NCI-H774 (cell line): ENCODE measurements around the gene RPL7A.
A peak's percentile ranks its signal among the peaks of the same experiment; 100 is the strongest.
"Not testable (repeated sequence)": the region's sequence is repeated elsewhere in the genome, so short reads cannot be mapped to it uniquely, and the experiment has no call there.

Experiments used
- DNase-seq: peaks from one replicate; lab custom pipeline; 2025; lab: John Stamatoyannopoulos, UW

Gene RPL7A

DNA sequence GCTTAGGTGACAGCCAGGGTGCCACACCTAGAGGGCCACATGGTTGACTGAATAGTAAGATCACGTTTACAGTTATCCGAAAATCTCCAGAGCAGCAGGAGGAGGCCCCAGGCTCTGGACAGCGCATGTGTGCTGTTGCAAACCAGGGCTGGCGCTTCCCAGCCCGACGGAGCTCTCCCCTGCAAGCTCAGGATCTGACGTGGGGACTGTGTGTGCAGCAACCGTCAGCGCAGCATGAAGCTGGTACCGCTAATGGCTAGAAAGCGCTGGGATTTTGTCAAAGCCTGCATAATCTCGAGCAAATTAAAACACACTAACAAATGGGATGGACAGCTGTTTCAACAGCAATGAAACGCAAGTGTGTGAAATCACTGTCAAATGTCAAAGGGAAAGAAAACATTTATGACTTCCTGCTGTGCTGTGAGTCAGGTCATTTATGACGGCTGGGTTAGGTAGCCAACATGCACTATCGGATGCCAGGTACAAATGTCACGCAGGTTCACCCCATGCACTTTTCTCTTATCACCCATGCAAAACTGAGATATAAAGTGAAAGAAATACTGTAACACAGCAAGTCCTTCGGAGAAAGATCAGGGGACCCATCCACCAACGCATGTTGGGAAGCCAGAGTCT is 20.3 kb downstream of the RPL7A start:
- DNase-seq = peak; percentile 90

DNA sequence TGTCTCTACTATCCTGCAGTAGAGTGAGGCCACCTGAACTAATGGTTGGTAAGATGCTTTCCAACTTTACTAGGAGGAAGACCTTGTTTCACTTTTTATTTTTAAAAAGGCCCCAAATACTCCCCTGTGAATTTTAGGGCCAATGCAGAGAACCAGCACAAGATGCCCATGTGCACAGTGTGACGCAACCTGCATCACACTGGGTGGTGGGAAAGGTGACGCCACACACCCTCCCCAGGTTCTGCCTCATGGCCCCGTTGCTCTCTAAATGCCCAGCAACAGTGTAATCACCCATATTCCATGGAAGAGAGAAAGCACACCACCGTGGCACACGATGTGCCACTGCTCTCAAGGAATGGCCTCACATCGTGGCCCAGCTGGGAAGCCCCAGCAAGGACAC is 21.4 kb downstream of the RPL7A start:
- DNase-seq = no peak

DNA sequence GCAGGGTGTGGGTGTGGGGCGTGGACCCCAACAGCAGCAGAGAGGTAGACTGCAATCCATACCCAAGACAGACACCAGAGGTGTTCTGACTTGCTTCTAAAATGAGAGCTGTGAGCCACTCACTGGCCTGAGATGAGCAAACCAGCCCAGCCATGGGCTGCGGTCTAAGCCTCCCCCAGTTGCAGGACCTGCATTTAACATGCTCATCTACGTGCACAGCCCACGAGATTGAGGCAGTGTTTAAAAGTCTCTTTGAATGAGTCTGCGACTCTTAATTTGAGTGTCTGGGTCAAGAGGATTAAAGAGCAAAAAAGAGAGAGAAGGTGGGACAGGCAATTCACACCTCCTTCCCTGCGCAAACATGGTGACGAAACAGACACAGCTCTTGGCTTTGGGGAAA is 21.9 kb downstream of the RPL7A start:
- no peak for DNase-seq

DNA sequence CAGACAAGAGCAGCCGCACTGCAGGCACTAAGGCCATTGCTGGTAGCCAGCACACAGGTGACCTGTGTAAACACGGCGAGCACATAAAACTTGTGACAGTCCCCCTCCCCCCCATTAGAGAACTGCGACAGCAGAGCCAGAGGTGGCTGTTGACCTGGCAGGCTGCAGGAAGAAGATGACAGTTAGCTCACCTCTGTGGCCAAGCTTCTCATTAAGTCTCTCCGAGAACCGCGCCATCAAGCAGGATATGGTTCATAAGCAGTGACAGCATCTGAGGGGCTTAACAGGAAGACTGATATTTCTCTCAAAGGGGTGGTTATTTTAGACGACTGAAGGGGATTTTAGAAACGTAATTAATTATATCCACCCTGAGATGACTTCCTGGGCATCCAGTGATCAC is 22.7 kb downstream of the RPL7A start:
- DNase-seq = no peak

DNA sequence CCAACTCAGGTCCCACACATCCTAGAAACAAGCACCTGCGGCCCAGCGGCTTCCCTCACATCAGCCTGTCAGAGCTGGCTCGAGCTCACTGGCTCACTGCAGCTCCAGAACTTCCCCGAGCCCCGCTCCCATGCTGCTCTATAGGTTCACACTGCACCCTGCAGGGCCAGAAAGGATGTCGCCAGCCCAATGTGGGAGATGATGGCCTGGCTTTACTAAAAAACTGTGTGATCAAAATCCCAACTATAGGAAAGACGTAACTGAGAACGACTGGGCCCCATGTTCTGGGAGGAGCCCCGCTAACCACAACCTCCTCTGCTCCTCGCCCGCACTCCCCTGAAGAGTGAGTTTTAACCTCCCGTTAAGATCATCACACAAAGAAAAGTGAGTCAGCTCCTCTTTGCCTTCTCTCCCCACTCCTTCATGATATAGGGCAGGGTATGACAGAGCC is 23.3 kb downstream of the RPL7A start:
- no peak for DNase-seq

DNA sequence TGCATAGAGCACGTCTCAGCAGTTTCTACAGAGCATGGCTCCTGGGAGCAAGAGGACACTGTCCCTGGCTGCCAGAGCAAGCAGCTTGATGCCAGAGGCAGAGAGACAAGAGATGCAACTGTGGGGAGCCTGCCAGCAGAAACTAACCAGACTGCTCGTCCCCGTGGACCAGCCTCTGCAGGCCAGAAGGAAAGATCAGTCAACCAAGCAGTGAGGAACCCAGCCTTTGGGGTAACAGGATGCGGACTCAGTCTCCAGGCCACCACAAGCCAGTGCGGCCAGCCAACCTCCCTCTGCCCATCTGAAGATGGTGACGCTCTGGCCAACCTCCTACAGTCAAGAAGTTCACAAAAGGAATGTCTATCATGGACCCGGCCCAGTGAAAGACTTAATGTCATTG is 24.1 kb downstream of the RPL7A start:
- no peak for DNase-seq

DNA sequence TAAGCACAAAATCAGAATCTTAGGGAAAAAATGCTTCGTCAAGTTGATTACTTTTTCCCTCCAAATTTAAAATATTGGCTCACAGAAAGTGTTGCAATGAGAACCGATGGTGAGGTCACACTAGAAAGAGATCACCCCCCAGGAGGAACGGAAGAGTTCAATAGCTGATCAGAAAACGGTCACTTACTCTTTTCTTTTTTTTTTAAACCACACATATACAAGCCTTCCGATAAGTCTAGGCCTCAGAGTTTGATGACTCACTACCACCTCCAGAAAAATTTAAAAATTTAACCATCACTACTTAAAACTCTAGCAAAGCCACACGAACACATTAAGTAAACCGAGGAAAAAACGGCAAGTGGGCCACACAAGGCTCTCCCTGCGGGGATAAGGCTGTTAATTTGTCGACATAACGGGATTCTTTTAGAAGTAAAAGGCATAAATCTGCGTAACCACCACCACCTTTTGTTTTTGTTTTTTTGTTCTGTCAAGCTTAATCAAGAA is 26.6 kb downstream of the RPL7A start:
- DNase-seq = no peak

DNA sequence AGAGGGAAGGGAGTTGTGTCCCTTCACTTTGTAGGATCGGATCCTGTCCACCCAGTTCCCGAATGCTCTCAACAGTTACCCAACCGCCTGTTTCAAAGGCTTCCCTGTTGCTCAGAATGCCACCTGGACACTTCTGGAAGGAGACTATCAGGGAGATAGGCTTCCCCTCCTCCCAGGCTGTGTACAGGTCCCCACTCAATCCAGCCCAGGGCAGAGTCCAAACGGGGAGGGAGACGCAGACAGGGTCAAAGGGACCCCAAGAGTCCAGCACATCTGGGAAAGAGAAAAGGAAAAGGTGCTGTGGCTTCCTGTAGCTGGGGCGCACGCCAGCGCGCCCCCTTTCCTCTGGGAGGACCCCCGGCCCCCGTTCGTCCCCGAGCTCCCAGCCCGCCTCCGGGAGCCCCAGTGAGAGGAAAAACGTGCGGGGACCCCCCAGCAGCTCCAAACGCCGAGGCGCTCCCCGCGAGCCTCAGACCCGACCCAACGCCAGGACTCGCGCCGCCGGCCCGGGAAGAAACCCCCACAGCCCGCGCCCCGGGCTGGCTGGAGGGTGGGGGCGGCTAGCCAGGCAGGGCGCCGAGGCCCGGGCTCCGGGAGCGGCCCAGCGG is 27.2 kb downstream of the RPL7A start:
- DNase-seq = no peak

DNA sequence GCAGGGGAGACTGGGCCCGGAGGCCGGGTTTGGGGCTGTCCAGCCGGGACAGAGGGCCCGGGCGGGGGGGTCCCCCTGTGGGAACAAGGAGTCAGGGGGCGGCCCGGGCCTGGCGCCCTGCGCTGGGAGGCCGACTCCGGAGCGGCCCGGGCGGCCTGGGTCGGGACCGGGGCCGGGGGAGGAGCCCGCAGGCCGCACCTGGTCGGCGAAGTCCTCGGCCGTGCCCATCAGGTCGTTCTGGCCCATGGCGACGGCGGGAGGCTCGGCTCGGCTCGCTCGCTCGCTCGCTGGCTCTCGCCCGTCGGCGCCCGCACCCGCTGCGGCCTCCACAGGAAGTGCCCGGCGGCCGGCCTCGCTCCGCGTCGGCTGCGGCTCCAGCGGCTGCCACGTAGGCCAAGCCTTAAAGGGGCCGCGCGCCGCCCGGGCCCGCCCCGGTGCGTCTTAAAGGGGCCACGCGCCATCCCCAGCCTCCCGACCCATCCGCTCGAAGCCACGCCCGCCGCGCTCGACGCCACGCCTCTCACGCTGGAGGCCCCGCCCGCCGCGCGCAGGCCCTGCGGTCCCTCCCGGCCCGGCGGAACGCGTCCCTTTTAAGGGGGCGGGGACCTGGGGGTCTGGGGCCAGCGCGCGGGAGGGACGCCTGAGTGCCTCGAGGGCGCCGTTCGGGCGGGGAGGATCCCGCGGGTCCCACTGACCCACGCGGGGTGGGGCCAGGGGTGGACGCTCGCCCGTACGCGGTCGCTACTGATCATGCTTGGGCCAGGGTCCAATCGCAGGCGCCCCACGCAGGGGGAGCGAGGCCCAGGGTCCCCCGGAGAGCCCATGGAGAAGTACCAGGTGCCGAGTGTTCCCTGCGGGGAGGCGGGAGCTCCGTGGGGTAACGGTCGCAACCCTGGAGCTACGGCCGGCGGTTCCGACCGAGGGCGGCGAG is 28.0 kb downstream of the RPL7A start, which contains the start of the genes STKLD1 and SURF4:
TSS of gene STKLD1 (plus strand) at position 643 of the 931 bp plus-strand sequence. CDS start at position 751, 108 bp downstream.
TSS of gene SURF4 (minus strand) at position 337 of the 931 bp plus-strand sequence. CDS start at position 246, 91 bp downstream.
- peak; percentile 98 for DNase-seq

DNA sequence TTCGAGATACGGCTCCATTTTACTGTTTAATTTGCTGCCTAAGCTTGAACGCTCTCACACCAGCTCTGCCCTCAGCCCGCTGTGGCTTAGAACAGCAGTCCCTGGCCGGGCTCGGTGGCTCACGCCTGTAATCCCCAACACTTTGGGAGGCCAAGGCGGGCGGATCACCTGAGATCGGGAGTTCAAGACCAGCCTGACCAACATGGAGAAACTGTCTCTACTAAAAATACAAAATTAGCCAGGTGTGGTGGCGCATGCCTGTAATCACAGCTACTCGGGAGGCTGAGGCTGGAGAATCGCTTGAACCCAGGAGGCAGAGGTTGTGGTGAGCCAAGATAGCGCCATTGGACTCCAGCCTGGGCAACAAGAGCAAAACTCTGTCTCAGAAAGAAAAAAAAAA is 29.3 kb downstream of the RPL7A start:
- DNase-seq = not testable (repeated sequence)

DNA sequence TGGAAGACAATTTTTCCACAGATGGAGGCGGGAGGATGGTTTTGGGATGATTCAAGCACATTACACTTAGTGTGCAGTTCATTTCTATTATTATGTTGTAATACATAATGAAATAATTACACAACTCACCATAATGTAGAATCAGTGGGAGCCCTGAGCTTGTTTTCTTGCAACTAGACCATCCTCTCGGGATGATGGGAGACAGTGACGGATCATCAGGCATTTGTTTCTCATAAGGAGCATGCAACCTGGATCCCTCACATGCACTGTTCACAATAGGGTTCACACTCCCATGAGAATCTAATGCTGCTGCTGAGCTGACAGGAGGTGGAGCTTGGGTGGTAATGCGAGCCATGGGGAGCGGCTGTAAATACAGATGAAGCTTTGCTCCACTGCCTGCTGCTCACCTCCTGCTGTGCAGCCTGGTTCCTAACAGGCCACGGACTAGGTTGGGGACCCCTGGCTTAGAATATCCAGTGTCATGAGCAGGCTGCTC is 29.8 kb downstream of the RPL7A start:
- DNase-seq = no peak

DNA sequence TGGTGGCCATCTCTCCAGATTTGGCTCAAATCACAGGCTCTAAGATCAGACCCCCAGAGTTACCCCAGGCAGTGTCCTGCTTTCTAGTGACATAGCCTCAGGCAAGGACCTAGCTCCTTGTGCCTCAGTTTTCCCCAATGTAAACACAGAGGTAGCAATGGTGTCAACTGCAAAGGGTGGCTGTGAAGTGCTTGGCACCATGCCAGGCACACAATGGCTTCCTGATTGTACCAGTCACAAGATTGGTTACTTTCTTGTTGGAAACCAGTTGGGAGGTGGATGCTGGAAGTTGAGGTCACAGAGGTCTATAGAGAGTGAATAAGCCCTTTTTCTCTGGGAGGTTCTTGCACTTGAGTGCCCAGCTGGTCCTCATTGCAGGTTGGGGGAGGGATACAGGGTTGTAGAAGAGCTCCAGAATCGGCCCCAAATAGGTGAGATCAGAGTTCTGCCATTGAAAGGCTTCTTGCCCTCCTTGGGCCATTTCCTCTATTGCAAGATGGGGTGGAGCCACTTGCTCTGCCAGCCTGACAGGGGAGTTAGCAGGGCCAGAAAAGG is 30.5 kb downstream of the RPL7A start:
- peak; percentile 15 for DNase-seq

DNA sequence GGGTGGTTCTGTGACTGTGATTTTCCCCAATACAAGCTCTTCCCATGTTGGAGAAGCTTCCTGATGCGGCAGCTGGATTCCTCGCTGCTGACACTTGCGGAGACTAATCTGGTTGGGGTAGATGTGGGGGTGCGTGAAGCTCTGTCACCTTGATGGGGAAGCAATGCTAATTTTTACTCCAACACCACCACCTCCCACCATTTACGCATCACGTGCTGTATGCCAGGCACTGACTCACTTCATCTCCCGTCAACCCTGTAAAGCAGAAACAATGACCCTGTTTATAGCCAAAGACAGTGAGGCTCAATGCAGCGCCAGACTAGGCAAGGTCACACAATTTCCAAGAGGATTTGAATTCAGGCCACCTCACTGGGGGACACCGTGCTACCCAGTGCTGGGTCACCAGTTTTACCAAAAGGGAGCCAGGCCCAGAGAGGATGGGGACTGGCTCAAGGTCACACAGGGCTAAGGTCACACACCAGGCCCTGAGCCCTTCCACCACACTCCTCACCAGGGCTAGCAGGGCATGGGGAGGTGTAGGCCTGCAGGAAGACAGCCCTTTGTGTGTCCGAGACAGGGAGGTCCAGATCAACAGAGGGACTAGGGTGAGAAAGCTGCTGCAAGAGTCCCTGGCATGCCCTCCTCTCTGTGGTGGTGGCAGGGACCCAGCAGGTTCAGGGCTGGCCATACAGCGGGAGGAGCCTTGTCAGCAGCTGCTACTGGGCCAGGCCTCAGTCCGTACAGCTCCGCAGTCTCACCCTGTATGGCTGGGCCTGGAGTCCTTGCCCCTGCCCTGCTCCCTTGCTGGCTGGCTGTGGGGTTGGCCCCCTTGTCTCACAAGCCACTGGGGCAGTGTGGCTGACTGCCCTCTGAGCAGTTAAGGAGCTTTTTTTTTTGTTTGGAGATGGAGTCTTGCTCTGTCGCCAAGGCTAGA is 31.4 kb downstream of the RPL7A start:
- no peak for DNase-seq

DNA sequence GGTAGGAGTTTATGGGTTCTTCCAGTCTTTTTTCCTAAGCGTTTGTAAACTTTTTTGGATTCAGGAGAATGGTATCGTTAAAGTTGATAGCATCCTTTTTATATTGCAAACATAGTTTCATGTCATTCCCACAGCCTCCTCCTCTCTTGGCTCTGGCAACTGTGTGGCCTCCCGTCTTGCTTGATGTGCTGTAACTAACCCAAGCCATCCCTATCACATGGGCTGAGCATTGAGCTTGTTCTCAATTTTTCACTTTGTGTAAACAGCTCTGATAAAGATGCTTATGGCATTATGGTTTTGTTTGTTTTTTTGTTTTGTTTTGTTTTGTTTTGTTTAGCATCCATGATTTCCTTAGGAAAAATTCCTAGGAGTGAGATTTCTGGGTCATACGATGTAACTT is 32.7 kb downstream of the RPL7A start:
- DNase-seq = no peak

DNA sequence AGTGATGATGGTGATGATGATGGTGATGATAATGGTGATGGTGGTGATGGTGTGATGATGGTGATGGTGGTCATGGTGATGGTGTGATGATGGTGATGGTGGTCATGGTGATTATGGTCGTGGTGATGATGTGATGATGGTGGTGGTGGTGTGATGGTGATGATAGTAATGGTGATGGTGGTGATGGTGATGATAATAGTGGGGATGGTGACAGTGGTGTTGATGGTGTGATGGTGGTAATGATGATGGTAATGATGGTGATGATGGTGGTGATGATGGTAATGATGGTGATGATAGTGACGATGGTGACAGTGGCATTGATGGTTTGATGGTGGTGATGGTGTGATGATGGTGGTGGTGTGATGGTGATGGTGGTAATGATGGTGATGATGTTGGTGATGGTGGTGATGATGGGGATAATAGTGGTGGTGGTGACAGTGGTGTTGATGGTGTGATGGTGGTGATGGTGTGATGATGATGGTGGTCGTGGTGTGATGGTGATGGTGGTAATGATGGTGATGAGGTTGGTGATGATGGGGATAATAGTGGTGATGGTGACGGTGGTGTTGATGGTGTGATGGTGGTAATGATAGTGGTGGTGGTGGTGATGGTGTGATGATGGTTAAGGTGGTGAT is 34.6 kb downstream of the RPL7A start:
- DNase-seq = no peak

DNA sequence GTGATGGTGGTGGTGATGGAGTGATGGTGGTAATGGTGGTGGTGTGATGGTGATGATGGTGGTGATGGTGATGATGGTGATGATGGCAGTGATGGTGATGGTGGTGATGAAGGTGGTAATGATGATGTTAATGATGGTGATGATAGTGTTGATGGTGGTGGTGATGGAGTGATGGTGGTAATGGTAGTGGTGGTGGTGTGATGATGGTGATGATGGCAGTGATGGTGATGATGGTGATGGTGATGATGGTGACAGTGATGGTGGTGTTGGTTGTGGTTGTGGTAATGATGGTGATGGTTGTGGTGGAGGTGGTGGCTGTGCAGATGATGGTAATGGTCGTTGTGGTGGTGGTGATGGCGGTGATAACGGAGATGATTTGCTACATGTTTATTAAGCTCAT is 35.4 kb downstream of the RPL7A start:
- DNase-seq = no peak

DNA sequence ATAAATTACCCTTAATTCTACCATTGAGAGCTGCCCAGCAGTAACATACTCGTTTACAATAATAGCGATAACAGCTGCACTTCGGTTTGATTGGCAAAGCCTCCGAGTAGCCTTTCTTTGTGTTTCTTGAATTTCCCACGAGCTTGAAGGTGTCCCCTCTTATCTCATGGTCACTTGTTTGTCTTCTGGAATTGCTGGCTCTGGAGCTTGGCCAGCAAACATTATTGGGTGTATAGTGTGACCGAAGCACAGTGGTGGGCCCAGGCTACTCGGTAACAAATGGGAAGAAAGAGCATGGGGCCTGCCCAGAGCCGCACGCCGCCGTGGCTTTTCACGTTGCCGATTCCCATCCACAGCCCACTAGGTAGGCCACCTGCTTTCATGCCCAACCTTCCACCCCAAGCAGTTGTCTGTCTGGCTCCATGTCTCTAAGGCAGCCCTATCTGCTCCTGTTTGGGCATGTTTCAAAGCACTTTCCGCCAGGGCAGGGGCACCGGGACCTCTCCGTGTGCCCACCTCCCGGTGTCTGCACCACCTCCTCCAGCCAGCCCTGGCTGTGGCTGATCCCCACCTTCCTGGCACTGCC is 36.8 kb downstream of the RPL7A start:
- no peak for DNase-seq

DNA sequence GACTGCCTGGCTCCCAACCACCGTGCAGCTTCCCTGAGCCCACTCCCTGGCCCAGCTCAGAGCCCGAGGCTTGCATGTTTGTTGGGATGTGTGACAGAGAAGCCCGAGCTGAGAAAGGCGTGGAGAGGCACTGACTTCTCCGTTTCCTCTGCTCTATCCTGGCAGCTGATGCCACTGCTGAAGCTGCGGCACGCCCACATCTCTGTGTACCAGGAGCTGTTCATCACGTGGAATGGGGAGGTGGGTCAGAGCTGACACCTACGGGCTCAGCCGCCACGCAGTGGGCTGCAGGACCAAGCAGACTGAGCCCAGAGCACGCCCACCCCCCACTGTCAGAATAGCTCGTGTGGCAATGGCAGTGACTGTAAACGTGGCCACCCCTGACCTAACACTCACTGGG is 37.4 kb downstream of the RPL7A start:
- DNase-seq = no peak

DNA sequence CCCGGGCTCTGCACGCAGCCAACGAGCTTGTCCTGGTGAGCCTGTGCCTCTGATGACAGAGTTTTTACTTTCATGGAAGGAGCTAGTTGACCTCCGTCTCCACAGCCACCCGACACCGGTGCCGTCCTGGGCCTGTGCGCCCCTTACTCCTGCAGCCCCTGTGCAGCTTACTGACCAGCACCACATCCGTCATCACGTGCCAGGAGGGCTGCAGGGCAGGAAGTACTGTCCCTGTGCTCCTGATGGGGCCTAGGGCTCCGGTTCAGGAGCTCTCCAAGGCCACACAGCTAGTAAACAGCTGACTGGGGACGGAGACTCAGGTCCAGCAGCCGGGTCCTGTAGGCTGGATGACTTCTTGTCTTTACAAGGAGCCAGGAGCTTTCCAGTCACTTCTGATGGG is 38.3 kb downstream of the RPL7A start:
- no peak for DNase-seq

DNA sequence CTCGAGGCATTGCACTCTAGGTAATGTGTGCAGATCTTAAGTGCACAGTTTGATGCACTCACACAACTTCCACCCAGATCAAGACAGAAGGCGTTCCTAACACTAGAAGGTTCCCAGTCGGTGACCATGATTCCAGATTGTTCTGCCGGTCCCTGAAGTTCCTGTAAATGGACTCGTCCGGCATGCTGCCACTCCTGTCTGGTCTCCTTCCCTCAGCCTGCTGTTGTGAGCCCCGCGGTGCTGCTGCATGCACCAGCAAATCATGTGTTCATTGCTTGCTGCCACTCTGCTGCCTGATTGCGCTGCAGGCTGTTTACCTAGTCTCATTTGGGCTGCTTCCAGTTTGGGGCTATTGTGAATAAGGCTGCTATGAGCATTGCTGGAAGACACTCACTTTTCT is 39.7 kb downstream of the RPL7A start:
- no peak for DNase-seq
